GM08714 (cell line): ENCODE data around the gene SYTL2.
"Not testable (repeated sequence)": the region's sequence is repeated elsewhere in the genome, so short reads cannot be mapped to it uniquely, and the experiment has no call there.

Experiments
- H3K4me3 ChIP-seq: fragments of 200-500 bp; sonication (Bioruptor generic); 2 replicates; pipeline ENCODE4 v1.5.1; 2014; ENCODE audit warnings: mild to moderate bottlenecking, low read length, inconsistent platforms
- ZNF274 ChIP-seq: IDR thresholded peaks from 2 replicates; pipeline ENCODE4 v1.6.1; 2012; ENCODE audit warnings: mild to moderate bottlenecking, low read depth, low read length

SYTL2 gene

GRCh38 chr11:85664615-85665481 lies 146.1 kb downstream of the SYTL2 start, which contains the start of gene CREBZF:
TSS of gene CREBZF (minus strand) at chr11:85665129. CDS start at chr11:85664875, 254 bp downstream.
- TF ChIP-seq ZNF274: no peak
- H3K4me3 ChIP-seq: peak within 1 kb of the TSS; percentile 88

DNA sequence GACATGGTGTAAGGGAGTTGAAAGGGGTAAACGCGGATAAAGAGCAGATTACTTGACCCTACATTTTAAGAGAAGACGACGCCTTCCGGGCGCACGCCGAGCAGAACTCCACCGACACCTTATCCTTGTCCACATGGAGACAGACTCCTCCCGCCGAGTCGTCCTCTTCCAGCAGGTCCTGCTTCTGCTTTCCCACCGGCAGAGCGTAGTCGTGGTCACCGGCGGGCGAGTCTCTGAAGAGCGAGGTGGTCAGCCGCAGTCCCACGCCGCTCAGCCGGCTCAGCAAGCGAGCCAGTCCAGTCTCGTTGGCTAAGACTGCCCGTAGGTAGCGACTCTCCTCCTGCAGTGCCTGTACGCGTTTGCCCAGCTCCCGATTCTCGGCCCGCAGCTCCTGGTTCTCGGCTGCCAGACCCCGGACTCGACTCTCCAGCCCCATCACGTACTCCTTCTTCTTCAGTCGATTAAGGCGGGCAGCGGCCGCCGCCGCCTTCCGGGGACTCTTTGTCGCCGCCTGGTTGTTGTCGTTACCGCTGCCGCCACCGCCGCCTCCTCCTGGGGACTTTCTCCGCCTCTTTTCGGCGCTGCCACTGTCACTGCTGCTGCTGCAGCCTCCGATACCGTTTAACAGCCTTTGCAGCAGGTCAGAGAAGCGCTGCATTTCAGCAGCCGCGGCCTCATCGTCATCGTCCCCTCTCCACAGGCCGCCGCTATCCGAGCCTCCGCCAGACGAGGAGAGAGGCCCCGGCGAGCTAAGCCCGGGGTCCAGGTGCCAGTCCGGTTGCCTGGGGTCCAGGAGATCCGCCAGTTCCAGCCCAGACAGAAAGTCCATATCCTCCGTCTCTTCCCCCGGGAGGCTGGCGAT lies 147.0 kb downstream of the SYTL2 start:
- no peak for TF ChIP-seq ZNF274
- H3K4me3 ChIP-seq: peak overlapping the region; percentile 88

DNA sequence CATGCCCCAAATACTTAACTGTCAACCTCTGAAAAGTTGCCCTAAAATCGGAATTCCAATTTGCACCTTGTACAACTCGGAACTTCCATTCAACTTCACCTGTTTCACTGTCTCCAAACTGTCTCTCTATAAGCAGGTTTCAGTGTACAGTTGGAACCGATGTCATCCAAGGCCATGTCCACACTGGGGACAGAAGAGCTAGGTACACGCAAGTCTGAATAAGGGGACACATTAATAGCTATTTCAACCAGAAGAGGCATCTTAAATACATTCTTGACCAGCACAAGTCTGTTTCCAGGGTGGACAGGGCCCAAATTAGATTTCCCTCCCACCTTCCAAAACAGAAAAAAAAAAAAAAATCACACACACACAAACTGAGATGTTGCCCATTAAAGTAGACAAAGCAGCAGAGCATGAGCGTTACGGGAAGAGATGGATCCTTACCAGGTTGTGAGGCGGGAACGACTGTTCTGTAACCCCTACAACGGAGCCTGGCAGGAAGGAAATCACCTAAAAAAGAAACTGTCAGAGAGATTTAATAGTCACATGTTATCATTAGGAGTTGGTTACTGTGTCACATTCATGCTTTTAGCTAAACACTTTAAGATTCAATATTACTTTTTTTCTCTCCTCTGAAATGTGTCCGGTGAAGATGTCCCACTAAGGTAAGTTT lies 147.7 kb downstream of the SYTL2 start:
- no peak for TF ChIP-seq ZNF274
- H3K4me3 ChIP-seq: peak overlapping the region; percentile 88

GRCh38 chr11:85661972-85662664 lies 148.8 kb downstream of the SYTL2 start:
- peak overlapping the region; percentile 88; the same call in 1 of the 2 replicates for H3K4me3 ChIP-seq
- TF ChIP-seq ZNF274: no peak

- TF ChIP-seq ZNF274: no peak
- no peak overlapping the region for H3K4me3 ChIP-seq
These were observed 152.8 kb downstream of the SYTL2 start for GRCh38 chr11:85658180-85658579.

GRCh38 chr11:85656777-85657176 lies 154.2 kb downstream of the SYTL2 start:
- TF ChIP-seq ZNF274: no peak
- H3K4me3 ChIP-seq: no peak overlapping the region

DNA sequence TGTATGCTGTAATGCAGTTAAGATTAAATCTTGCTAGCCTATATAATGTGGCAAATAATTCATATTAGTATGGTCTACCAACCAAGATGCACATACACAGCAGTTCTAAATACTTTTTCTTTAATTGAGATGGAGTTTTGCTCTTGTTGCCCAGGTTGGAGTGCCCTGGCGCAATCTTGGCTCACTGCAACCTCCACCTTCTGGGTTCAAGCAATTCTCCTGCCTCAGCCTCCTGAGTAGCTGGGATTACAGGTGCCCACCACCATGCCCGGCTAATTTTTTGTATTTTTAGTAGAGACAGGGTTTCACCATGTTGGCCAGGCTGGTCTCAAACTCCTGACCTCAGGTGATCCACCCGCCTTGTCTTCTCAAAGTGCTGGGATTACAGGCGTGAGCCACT lies 156.6 kb downstream of the SYTL2 start:
- not testable (repeated sequence) for H3K4me3 ChIP-seq

DNA sequence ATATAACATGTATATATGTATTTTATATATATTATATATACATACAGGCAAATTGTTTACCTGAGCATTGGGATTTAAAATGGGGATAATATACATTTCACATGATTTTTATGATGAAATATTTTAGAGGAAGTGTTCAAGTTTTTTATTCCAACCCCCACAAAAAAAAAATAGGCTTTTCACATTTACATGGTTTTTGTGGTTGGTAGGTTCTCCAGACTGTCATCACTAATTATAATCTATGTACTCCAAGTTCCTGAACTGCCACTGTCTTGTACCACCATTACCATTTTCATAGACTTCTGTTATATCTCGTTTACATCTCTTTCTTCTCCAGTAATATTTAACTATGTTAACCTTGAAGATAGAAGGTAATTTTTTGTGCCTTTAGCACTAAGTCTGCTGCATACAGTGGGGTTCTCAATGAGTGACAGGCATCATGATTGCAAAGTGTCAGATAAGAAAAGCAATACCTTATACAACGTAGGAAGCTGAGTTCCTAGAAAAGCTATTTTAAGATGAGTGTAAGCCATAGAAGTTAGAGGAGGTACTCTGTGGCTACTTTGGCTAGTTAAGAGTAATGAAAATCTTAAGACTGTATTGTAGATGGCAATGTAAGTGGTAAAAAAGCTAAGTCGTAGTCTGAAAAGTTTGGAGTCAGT lies 158.0 kb downstream of the SYTL2 start:
- H3K4me3 ChIP-seq: no peak overlapping the region
- TF ChIP-seq ZNF274: no peak

DNA sequence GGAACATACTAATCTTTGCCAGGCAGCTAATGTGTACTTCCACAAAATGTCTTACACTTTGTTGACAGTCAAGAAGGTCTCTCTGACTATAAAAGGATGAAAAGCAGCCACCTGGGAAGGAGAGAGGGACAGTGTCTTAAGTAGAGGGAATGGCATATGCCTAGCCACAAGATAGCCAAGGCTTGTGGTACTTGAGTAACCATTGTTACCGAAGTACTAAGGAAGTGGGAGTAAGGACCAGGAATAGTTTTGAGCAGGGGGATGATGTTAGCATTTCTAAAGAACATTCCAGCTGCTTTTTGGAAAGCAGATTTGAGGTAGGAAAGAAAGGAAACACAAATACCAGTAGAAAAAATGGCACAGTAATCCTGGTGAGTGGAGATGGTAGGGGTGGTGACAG lies 159.8 kb downstream of the SYTL2 start:
- no peak overlapping the region for H3K4me3 ChIP-seq
- TF ChIP-seq ZNF274: no peak

DNA sequence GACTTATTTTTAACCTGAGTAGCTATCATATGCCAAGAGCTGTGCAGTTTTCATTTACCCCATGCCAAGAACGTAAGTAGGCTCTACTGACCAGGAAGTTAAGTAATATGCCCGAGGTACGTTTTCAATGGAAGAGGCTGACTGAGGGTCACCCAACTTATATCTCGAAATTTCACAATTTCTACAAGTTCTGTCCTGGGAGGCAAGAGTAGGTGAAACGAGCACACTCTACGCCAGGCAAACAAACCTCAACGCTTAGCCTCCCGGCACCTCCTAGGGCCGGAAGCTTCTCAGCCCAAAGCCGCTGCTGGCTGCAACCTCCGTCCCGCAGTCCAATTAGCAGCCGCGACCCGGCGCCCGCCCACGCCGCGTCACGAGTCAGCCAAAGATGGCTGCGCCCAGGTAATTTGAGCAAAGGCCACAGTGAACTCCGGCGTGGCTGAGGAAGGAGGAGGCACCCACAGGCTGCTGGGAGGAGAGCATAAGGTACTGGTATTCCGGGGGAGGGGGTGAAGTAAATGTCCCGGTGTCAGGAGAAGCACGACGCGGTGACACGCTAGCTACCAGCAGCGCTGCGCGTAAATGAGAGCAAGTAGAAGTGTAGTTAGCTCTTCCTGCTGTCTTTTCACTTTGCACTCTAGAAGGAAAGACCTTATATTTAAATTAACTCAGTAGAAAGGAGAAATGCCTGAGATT lies 163.2 kb downstream of the SYTL2 start, which contains the start of gene TMEM126A:
Gene TMEM126A, plus strand, starts transcription at position 364 of the 696 bp plus-strand sequence. CDS start 2,289 bp downstream, outside the sequence.
- peak within 1 kb of the TSS; percentile 81 for H3K4me3 ChIP-seq
- TF ChIP-seq ZNF274: no peak

DNA sequence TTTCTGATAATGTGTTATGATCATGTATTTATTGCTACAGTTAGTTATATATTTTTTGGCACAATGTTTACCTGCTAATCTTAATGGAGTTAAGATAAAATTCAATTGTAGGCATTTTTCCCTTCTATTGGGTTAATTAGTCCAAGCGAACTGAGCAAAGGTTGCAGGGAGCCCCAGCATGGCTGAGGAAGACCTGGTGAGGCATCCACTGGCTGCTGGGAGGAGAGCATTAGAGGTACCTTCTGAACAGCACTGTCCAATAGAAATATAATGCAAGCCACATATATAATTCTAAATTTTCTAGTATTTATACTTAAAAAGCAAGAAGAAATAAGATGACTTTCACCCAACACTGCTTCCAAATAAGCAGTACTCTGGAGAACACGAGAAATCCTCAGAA lies 163.9 kb downstream of the SYTL2 start:
- peak overlapping the region; percentile 81 for H3K4me3 ChIP-seq
- TF ChIP-seq ZNF274: no peak
